ENCODE measurements around the gene OR10A3.
"Not testable (repeated sequence)": the region's sequence is repeated elsewhere in the genome, so short reads cannot be mapped to it uniquely, and the experiment has no call there.

The OR10A3 gene, protein sequence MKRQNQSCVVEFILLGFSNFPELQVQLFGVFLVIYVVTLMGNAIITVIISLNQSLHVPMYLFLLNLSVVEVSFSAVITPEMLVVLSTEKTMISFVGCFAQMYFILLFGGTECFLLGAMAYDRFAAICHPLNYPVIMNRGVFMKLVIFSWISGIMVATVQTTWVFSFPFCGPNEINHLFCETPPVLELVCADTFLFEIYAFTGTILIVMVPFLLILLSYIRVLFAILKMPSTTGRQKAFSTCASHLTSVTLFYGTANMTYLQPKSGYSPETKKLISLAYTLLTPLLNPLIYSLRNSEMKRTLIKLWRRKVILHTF

DNA sequence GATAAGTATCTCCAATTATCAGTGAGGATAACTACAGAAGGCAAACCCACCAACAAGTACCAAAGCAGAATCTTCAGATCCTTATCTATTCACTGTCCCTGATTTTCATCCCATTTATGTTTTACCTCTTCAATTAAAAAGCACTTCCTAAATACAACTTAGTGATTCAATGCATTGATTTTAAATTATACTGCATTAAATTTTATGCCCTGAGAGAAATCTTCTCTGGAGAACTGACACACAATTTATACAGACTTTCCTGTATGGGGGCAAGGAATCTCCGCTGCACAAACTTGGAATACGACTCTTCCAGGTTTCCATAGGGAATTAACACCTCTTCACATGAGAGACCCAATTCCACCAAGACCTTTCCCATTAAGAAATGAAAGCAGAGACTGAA lies at the start of gene OR10A3:
Gene OR10A3, minus strand, starts transcription at position 101 of the 400 bp plus-strand sequence. CDS start 2,188 bp downstream, outside the sequence.
- H3K4me3 Mint-ChIP-seq = no peak within 1 kb of the TSS
- H3K27me3 Mint-ChIP-seq (ENCODE audit: low read depth, poor library complexity) = peaks cover 7% of the 10 kb centered on the region
- H3K36me3 Mint-ChIP-seq (ENCODE audit: low read depth) = peaks cover 5% of the 10 kb centered on the region
- no peaks in the 10 kb centered on the region for H3K4me1 Mint-ChIP-seq
- no peak for DNase-seq
- TF ChIP-seq, protein P1, sequence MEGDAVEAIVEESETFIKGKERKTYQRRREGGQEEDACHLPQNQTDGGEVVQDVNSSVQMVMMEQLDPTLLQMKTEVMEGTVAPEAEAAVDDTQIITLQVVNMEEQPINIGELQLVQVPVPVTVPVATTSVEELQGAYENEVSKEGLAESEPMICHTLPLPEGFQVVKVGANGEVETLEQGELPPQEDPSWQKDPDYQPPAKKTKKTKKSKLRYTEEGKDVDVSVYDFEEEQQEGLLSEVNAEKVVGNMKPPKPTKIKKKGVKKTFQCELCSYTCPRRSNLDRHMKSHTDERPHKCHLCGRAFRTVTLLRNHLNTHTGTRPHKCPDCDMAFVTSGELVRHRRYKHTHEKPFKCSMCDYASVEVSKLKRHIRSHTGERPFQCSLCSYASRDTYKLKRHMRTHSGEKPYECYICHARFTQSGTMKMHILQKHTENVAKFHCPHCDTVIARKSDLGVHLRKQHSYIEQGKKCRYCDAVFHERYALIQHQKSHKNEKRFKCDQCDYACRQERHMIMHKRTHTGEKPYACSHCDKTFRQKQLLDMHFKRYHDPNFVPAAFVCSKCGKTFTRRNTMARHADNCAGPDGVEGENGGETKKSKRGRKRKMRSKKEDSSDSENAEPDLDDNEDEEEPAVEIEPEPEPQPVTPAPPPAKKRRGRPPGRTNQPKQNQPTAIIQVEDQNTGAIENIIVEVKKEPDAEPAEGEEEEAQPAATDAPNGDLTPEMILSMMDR (IDR thresholded peaks at IDR 0.05) = no peak
- H3K9me3 Mint-ChIP-seq = peaks cover 22% of the 10 kb centered on the region
- H3K27ac Mint-ChIP-seq = no peak within 1 kb of the TSS

DNA sequence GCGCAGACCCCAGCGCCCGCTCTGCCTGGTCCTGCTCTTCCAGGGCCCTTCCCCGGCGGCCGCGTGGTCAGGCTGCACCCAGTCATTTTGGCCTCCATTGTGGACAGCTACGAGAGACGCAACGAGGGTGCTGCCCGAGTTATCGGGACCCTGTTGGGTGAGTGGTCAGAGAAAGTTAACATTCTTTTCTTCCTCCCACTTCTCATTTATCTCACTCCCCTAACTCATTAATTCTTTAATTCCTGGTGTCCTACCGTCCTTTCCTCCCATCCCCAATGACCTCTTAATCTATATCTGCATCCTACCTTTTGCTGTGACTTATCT lies 46.0 kb upstream of the OR10A3 start:
- not testable (repeated sequence) for H3K9me3 Mint-ChIP-seq; H3K27me3 Mint-ChIP-seq (ENCODE audit: low read depth, poor library complexity); DNase-seq
- peaks cover 11% of the 10 kb centered on the region for H3K36me3 Mint-ChIP-seq (ENCODE audit: low read depth)
- H3K27ac Mint-ChIP-seq = peak overlapping the region; percentile 90
- H3K4me3 Mint-ChIP-seq = peak overlapping the region; percentile 99
- H3K4me1 Mint-ChIP-seq = peaks cover 23% of the 10 kb centered on the region

DNA sequence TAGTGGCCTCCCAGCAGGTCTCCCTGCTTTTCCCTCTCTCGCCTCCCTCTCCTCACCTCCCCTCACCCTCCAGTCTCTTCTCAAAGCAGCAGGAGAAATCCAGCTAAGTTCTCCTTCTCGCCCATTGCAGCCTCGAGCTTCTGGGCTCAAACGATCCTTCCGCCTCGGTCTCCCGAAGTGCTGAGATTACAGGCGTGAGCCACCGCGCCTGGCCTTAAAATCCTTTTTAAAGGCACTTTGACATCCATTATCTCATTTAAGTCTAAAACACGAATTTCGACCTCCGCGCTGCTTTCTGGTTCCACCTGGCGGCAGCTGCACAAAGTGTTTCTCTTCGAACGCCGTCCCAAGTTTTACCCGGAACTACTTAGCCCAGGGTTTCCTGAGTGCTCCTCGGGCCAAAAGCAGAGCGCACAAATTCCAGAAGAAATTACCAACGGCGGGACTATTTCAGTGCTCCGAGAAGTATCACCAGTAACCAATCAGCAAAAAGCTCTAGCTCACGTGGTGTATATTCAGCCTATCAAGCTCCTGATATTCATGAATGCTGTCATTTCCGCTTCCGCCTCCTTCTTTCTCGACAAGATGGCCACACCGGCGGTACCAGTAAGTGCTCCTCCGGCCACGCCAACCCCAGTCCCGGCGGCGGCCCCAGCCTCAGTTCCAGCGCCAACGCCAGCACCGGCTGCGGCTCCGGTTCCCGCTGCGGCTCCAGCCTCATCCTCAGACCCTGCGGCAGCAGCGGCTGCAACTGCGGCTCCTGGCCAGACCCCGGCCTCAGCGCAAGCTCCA lies 45.5 kb upstream of the OR10A3 start, which contains the start of gene EIF3F:
Gene EIF3F, plus strand, starts transcription at position 570 of the 792 bp plus-strand sequence. Its CDS starts 16 bp downstream, at position 586.
- no peaks in the 10 kb centered on the region for H3K9me3 Mint-ChIP-seq
- H3K4me1 Mint-ChIP-seq = peaks cover 23% of the 10 kb centered on the region
- peak; percentile 84 for DNase-seq
- TF ChIP-seq, protein P1 (IDR thresholded peaks at IDR 0.05) = peak; percentile 80
- H3K36me3 Mint-ChIP-seq (ENCODE audit: low read depth) = peaks cover 11% of the 10 kb centered on the region
- H3K27ac Mint-ChIP-seq = peak within 1 kb of the TSS; percentile 90
- H3K27me3 Mint-ChIP-seq (ENCODE audit: low read depth, poor library complexity) = no peaks in the 10 kb centered on the region
- H3K4me3 Mint-ChIP-seq = peak within 1 kb of the TSS; percentile 99

DNA sequence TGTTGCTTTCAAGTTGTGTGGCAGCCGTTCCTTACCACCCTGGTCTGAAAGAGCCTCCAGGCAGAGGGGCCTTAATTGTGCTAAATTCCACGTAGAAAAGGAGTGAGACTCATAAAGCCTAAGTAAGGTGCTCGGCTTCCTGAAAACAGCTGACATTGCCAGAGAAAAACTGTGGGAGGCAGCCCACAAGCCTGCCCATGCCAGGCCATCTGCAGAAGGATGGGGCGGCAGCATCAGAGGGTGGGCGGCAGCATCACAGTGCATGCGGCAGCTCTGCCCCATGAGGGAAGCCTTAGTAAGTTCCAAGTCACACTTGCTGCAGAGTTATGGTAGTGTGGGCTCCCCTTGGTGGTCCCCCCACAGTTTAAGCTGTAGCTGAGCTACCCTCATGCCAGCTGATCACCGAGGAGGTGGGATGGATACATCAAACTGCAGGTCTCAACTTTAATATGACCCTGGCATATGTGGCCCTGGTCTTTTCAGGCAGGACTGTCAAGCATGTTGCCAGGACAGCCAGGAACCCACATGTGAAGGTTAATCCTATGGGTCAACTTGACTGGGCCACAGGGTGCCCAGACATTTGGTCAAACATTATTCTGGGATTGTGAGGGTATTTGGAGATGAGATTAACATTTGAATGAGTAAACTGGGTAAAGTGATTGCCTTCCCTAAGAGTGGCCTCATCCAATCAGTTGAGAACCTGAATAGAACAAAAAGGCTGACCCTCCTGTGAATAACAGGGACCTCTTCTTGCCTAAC lies 42.5 kb upstream of the OR10A3 start:
- peaks cover 3% of the 10 kb centered on the region for H3K36me3 Mint-ChIP-seq (ENCODE audit: low read depth)
- no peak overlapping the region for H3K27ac Mint-ChIP-seq
- no peaks in the 10 kb centered on the region for H3K27me3 Mint-ChIP-seq (ENCODE audit: low read depth, poor library complexity)
- H3K4me3 Mint-ChIP-seq = no peak overlapping the region
- no peak for DNase-seq
- H3K4me1 Mint-ChIP-seq = peaks cover 18% of the 10 kb centered on the region
- no peaks in the 10 kb centered on the region for H3K9me3 Mint-ChIP-seq
- TF ChIP-seq, protein P1 (IDR thresholded peaks at IDR 0.05) = no peak

DNA sequence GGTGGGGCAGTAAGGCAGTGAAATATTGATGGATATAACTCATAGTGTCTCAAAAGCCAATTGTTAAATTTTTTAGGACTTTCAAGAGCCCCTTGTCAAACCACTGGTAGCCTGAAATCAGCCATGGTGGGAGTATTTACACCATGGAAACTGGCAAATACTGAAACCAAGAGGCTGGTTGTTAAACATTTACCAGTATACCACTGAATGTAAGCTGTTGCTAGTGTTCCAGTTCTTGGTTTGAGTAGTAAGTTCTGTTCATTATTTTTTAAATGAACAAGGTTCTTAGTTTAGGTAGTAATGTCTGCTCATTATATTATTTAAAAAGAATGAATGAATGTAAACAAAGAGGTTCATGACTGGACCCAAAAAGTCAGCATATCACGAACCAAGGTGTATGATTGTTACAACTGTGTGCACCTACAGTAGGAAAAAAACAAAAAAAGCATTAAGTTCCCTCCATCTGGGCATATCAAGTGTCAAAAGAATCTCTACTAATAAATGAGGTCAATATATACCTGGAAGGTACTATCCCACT lies 41.1 kb upstream of the OR10A3 start:
- H3K9me3 Mint-ChIP-seq = no peaks in the 10 kb centered on the region
- H3K4me1 Mint-ChIP-seq = peaks cover 9% of the 10 kb centered on the region
- no peak for DNase-seq
- H3K27ac Mint-ChIP-seq = no peak overlapping the region
- H3K27me3 Mint-ChIP-seq (ENCODE audit: low read depth, poor library complexity) = no peaks in the 10 kb centered on the region
- H3K36me3 Mint-ChIP-seq (ENCODE audit: low read depth) = no peaks in the 10 kb centered on the region
- no peak overlapping the region for H3K4me3 Mint-ChIP-seq
- TF ChIP-seq, protein P1 (IDR thresholded peaks at IDR 0.05) = no peak
